B cell (primary cell): ENCODE measurements around the gene PKIB. TPM values are rescaled to one million over a fixed set of nuclear protein-coding genes. Genes with fewer than 3 reads are reported as not detected.

Experiments used
- ATAC-seq: fragments of 200-7000 bp; cut with Tn5 transposase; one replicate; pipeline ENCODE4 v1.10.0; 2021; ENCODE audit warnings: low read depth, mild to moderate bottlenecking, moderate number of reproducible peaks, moderate library complexity
- CTCF ChIA-PET: fragments of 350-600 bp; sonication (Branson Sonifier 250); formaldehyde crosslinking; loops from one replicate; lab custom pipeline; 2021; ENCODE audit warnings: antibody characterized with exemption, inconsistent platforms; lab: Charles Lee
- POLR2A ChIA-PET: fragments of 350-600 bp; sonication (Branson Sonifier 250); formaldehyde crosslinking; loops from one replicate; lab custom pipeline; 2021; ENCODE audit warnings: antibody characterized with exemption; lab: Charles Lee
- DNase-seq: peaks from one replicate; pipeline ENCODE4 v3.0.0; 2013
- H2AFZ ChIP-seq: 2 replicates; pipeline ENCODE4 v1.6.1; 2012; ENCODE audit warnings: mild to moderate bottlenecking, low read depth, low read length; ENCODE audit not compliant: insufficient read depth, poor library complexity, severe bottlenecking
- H3K27ac ChIP-seq, 2 donors: 1 replicate in 1 of 2; 2 replicates in 1 of 2; pipeline ENCODE4 v1.5.1; 2012 to 2013; ENCODE audit warnings: low read length in 2 of 2, mild to moderate bottlenecking in 2 of 2, moderate library complexity in 1 of 2
- H3K27me3 ChIP-seq, 4 experiments: fragments of 200-600 bp in 1 of 4; sonication (generic) in 1 of 4; replicated peaks in 1 of 4; 1 replicate in 2 of 4; 2 replicates in 2 of 4; pipeline versions ENCODE4 v1.6.1 to v1.7.0; 2013 to 2016; ENCODE audit warnings: low read length in 3 of 4, mild to moderate bottlenecking in 2 of 4, mixed read lengths in 1 of 4, moderate library complexity in 1 of 4; ENCODE audit not compliant: insufficient read depth in 4 of 4, control insufficient read depth in 3 of 4; ENCODE audit errors: control extremely low read depth in 1 of 4
- H3K36me3 ChIP-seq, 2 experiments: replicated peaks in 1 of 2; 1 replicate in 1 of 2; 2 replicates in 1 of 2; pipeline versions ENCODE4 v1.6.1 to v1.7.1; 2013; ENCODE audit warnings: low read length in 1 of 2; ENCODE audit not compliant: insufficient read depth in 2 of 2, control insufficient read depth in 1 of 2; ENCODE audit errors: control extremely low read depth in 1 of 2, extremely low read depth in 1 of 2
- H3K4me1 ChIP-seq, 2 donors: fragments of 200-600 bp in 1 of 2; sonication (generic) in 1 of 2; 1 replicate in 1 of 2; 2 replicates in 1 of 2; pipeline versions ENCODE4 v1.5.1 to v1.6.1; 2013 to 2017; ENCODE audit warnings: low read length in 2 of 2; ENCODE audit not compliant: control insufficient read depth in 2 of 2, insufficient read depth in 2 of 2
- H3K4me2 ChIP-seq: replicated peaks from 2 replicates; pipeline ENCODE3; 2012; ENCODE audit warnings: mild to moderate bottlenecking, low read depth, low read length; ENCODE audit not compliant: poor library complexity, severe bottlenecking
- H3K4me3 ChIP-seq, 5 experiments: fragments of 200-600 bp in 1 of 5; sonication (generic) in 1 of 5; 1 replicate in 3 of 5; 2 replicates in 2 of 5; pipeline versions ENCODE4 v1.5.1 to v1.7.0; 2011 to 2016; ENCODE audit warnings: low read length in 4 of 5, mild to moderate bottlenecking in 4 of 5, low read depth in 2 of 5, control low read depth in 1 of 5, moderate library complexity in 1 of 5; ENCODE audit not compliant: insufficient read depth in 1 of 5; ENCODE audit errors: control extremely low read depth in 1 of 5, extremely low read depth in 1 of 5
- H3K79me2 ChIP-seq: fragments of 200-600 bp; sonication (generic); one replicate; pipeline ENCODE4 v1.6.0; 2016; ENCODE audit warnings: low read length; ENCODE audit not compliant: control insufficient read depth, insufficient read depth
- H3K9ac ChIP-seq: fragments of 200-600 bp; sonication (generic); 2 replicates; pipeline ENCODE4 v1.6.1; 2017; ENCODE audit warnings: mild to moderate bottlenecking, low read length, moderate library complexity
- H3K9me3 ChIP-seq, 3 donors: one replicate each; pipeline versions ENCODE4 v1.6.1 to v1.7.1; 2013; ENCODE audit warnings: low read length in 2 of 3; ENCODE audit not compliant: control insufficient read depth in 2 of 3, insufficient read depth in 1 of 3; ENCODE audit errors: control extremely low read depth in 1 of 3
- H4K20me1 ChIP-seq: 2 replicates; pipeline ENCODE4 v1.6.0; 2012; ENCODE audit warnings: mild to moderate bottlenecking, low read length; ENCODE audit not compliant: insufficient read depth, control insufficient read depth, poor library complexity, severe bottlenecking
- H3K27ac Mint-ChIP-seq: one replicate; pipeline ENCODE4 v1.8.0; 2021; ENCODE audit warnings: mixed read lengths
- H3K27me3 Mint-ChIP-seq: one replicate; pipeline ENCODE4 v1.8.0; 2021; ENCODE audit warnings: mixed read lengths
- H3K4me1 Mint-ChIP-seq: one replicate; pipeline ENCODE4 v1.8.0; 2021; ENCODE audit warnings: mixed read lengths
- H3K4me3 Mint-ChIP-seq: one replicate; pipeline ENCODE4 v1.8.0; 2021; ENCODE audit warnings: mixed read lengths
- H3K9me3 Mint-ChIP-seq: one replicate; pipeline ENCODE4 v1.8.0; 2022; ENCODE audit warnings: mixed read lengths; ENCODE audit not compliant: insufficient read depth
- CTCF ChIP-seq: fragments of 200-600 bp; IDR thresholded peaks from one replicate; pipeline ENCODE4 v1.8.0; 2022; ENCODE audit warnings: antibody characterized with exemption, mild to moderate bottlenecking
- EZH2 ChIP-seq: IDR thresholded peaks from 2 replicates; pipeline ENCODE4 v1.6.1; 2012; ENCODE audit warnings: borderline replicate concordance, low read depth, mild to moderate bottlenecking, moderate library complexity, low read length; ENCODE audit not compliant: insufficient read depth, poor library complexity, severe bottlenecking
- WGBS: methylation state at CpG from one replicate; pipeline ENCODE4 v1.1.5; 2013; ENCODE audit warnings: missing lambda C conversion rate; ENCODE audit not compliant: insufficient coverage; 5-methylcytosine and 5-hydroxymethylcytosine counted together
- intact Hi-C: fragments of 100-400 bp; cut with micrococcal nuclease; formaldehyde crosslinking; loops from one replicate; pipeline ENCODE4 v1.10.0; 2022
- polyA plus RNA-seq: library from polyadenylated mRNA; depleted of rRNA; stranded (reverse); fragments of >200 nt; gene quantifications from 2 replicates; pipeline ENCODE4 v1.2.3, GENCODE V29; 2012
- total RNA-seq, 2 donors: library from RNA; stranded (reverse); fragments of 120-200 nt in 1 of 2; gene quantifications; 1 replicate in 1 of 2; 2 replicates in 1 of 2; pipeline versions ENCODE4 v1.2.3 to v1.2.4, GENCODE V29; 2013 to 2022

The PKIB gene
- total and polyA plus RNA-seq, 2 donors (not counting 1 experiment from before 2014, with no cell fraction given): 0.27 to 1.2 TPM

- peaks cover 7% of the 10 kb centered on the region for H3K27me3 Mint-ChIP-seq
- DNase-seq (no peak), ATAC-seq (no peak)
- Histone ChIP-seq H3K9me3 (no peaks in the 10 kb centered on the region), H3K79me2 (no peaks in the 10 kb centered on the region), H3K27ac (no peak overlapping the region), H3K4me3 (no peak overlapping the region), H3K4me2 (no peak overlapping the region), H3K36me3 (no peaks in the 10 kb centered on the region), H2AFZ (no peak overlapping the region), H3K27me3 (no peaks in the 10 kb centered on the region), H3K4me1 (no peaks in the 10 kb centered on the region), H3K9ac (no peak overlapping the region), H4K20me1 (no peaks in the 10 kb centered on the region)
- H3K27ac Mint-ChIP-seq: no peak overlapping the region
- intact Hi-C loops: no loop called here
- no peaks in the 10 kb centered on the region for H3K4me1 Mint-ChIP-seq
- WGBS: no CpG with 5 or more reads among the region's 2 CpGs
- CTCF ChIA-PET: no interaction called here
- POLR2A ChIA-PET: no interaction called here
- TF ChIP-seq EZH2 (no peak), CTCF (no peak)
- H3K4me3 Mint-ChIP-seq: no peak overlapping the region
- no peaks in the 10 kb centered on the region for H3K9me3 Mint-ChIP-seq
Observed at GRCh38 chr6:122715725-122716124, 105.5 kb downstream of the PKIB start.

GRCh38 chr6:122717350-122717749, 107.1 kb downstream of the PKIB start:
- no peak overlapping the region for H2AFZ ChIP-seq
- ATAC-seq (no peak), DNase-seq (no peak)
- no peaks in the 10 kb centered on the region for H3K27me3 ChIP-seq
- Mint-ChIP-seq H3K4me3 (no peak overlapping the region), H3K4me1 (no peaks in the 10 kb centered on the region), H3K9me3 (no peaks in the 10 kb centered on the region), H3K27me3 (peaks cover 7% of the 10 kb centered on the region), H3K27ac (no peak overlapping the region)
- WGBS: 0% methylated on average over 1 of the region's 2 CpGs
- POLR2A ChIA-PET: no interaction called here
- no peak overlapping the region for H3K4me2 ChIP-seq
- TF ChIP-seq CTCF (no peak), EZH2 (no peak)
- no peaks in the 10 kb centered on the region for H4K20me1 ChIP-seq
- H3K9me3 ChIP-seq: no peaks in the 10 kb centered on the region
- H3K27ac ChIP-seq: no peak overlapping the region
- intact Hi-C loops: no loop called here
- H3K4me1 ChIP-seq: no peaks in the 10 kb centered on the region
- CTCF ChIA-PET: interaction anchor here (0.9 kb wide), 1 partner anchor 11 kb away, joined by 3 read pairs; no protein-coding TSS in a partner anchor
- H3K9ac ChIP-seq: no peak overlapping the region
- H3K36me3 ChIP-seq: no peaks in the 10 kb centered on the region
- H3K79me2 ChIP-seq: no peaks in the 10 kb centered on the region
- no peak overlapping the region for H3K4me3 ChIP-seq
